K562 (cell line): ENCODE results near the gene GLRX3. TPM values are rescaled to one million over a fixed set of nuclear protein-coding genes. Genes with fewer than 3 reads are reported as not detected.

Source experiments
- ATAC-seq: fragments of 200-7000 bp; cut with Tn5 transposase; 3 replicates; pipeline ENCODE4 v1.9.1; 2020; ENCODE audit warnings: moderate library complexity
- BruUV-seq: library from RNA; stranded (reverse); fragments of 400-500 nt; replicated peaks from 2 replicates; lab custom pipeline; 2021; lab: Mats Ljungman, UMichigan
- CTCF ChIA-PET: fragments of 300-600 bp; formaldehyde crosslinking; extraction: SDS; loops from one replicate; lab custom pipeline; 2021; ENCODE audit warnings: low intra/inter-chr PET ratio; lab: Yijun Ruan, JAX
- POLR2A ChIA-PET: fragments of 300-600, 350-650 bp; sonication (Branson Sonifier 250); formaldehyde crosslinking; extraction: SDS; loops from one replicate; lab custom pipeline; 2021; ENCODE audit warnings: antibody characterized with exemption, inconsistent platforms; lab: Yijun Ruan, JAX
- DNase-seq, 4 experiments: peaks; one replicate each; pipeline versions ENCODE4 v3.0.0 to v3.0.0-alpha.2; 2011 to 2018; ENCODE audit warnings: low spot score in 3 of 4, mixed read lengths in 3 of 4; ENCODE audit errors: extremely low read depth in 1 of 4
- FAIRE-seq: peaks from 2 replicates; lab custom pipeline; 2011; peaks lifted over from hg19 to GRCh38; lab: Jason Lieb, UNC
- H2AFZ ChIP-seq: 2 replicates; pipeline ENCODE4 v1.6.0; 2011; ENCODE audit warnings: low read depth, low read length, control low read depth, inconsistent platforms
- H3K27ac ChIP-seq: fragments of 200-600 bp; 3 replicates; pipeline ENCODE4 v1.8.0; 2011; ENCODE audit warnings: low read depth, mild to moderate bottlenecking, control low read depth, inconsistent platforms, low read length, moderate library complexity, mixed read lengths; ENCODE audit errors: extremely low read depth
- H3K27me3 ChIP-seq, 2 experiments: fragments of 300-600 bp in 1 of 2; 2 replicates in 1 of 2; 3 replicates in 1 of 2; pipeline versions ENCODE4 v1.6.0 to v1.8.0; 2011; ENCODE audit warnings: inconsistent platforms in 2 of 2, low read length in 2 of 2, mild to moderate bottlenecking in 1 of 2, mixed read lengths in 1 of 2, moderate library complexity in 1 of 2; ENCODE audit not compliant: control insufficient read depth in 2 of 2, insufficient read depth in 2 of 2
- H3K36me3 ChIP-seq: fragments of 300-600 bp; 3 replicates; pipeline ENCODE4 v1.8.0; 2011; ENCODE audit warnings: mild to moderate bottlenecking, low read length, inconsistent platforms; ENCODE audit not compliant: control insufficient read depth, insufficient read depth
- H3K4me1 ChIP-seq, 2 experiments: fragments of 200-600 bp in 1 of 2; replicated peaks in 1 of 2; 2 replicates in 1 of 2; 3 replicates in 1 of 2; pipeline versions ENCODE4 v1.5.1 to v1.8.0; 2011; ENCODE audit warnings: inconsistent platforms in 2 of 2, low read length in 2 of 2, mild to moderate bottlenecking in 1 of 2, mixed read lengths in 1 of 2, moderate library complexity in 1 of 2; ENCODE audit not compliant: control insufficient read depth in 2 of 2, insufficient read depth in 2 of 2
- H3K4me2 ChIP-seq: 2 replicates; pipeline ENCODE4 v1.6.1; 2011; ENCODE audit warnings: low read length, control low read depth, inconsistent platforms, mixed read lengths; ENCODE audit not compliant: insufficient read depth
- H3K4me3 ChIP-seq: fragments of 200-600 bp; sonication (generic), shearing (Covaris generic); 2 replicates; pipeline ENCODE4 v1.5.1; 2016; ENCODE audit warnings: control low read depth, inconsistent platforms
- H3K79me2 ChIP-seq: fragments of 200-600 bp; 3 replicates; pipeline ENCODE4 v1.8.0; 2011; ENCODE audit warnings: low read length, inconsistent platforms; ENCODE audit not compliant: control insufficient read depth, insufficient read depth
- H3K9ac ChIP-seq, 2 experiments: 2 replicates each; pipeline versions ENCODE4 v1.6.0 to v1.6.1; 2011; ENCODE audit warnings: low read depth in 2 of 2, low read length in 2 of 2, control low read depth in 1 of 2, inconsistent platforms in 1 of 2, mild to moderate bottlenecking in 1 of 2, mixed read lengths in 1 of 2; ENCODE audit not compliant: insufficient read depth in 1 of 2
- H3K9me1 ChIP-seq: one replicate; pipeline ENCODE4 v1.6.0; 2011; ENCODE audit warnings: inconsistent platforms, mild to moderate bottlenecking, low read length, moderate library complexity; ENCODE audit not compliant: control insufficient read depth, insufficient read depth
- H3K9me3 ChIP-seq: replicated peaks from 2 replicates; pipeline ENCODE4 v1.5.1; 2011; ENCODE audit warnings: low read depth, low read length, inconsistent platforms; ENCODE audit not compliant: control insufficient read depth, insufficient read depth
- H4K20me1 ChIP-seq: replicated peaks from 2 replicates; pipeline ENCODE4 v1.6.1; 2011; ENCODE audit warnings: low read length, inconsistent platforms, mixed read lengths; ENCODE audit not compliant: control insufficient read depth, insufficient read depth
- HMGXB4 ChIP-seq: sonication (generic); formaldehyde crosslinking; IDR thresholded peaks from 2 replicates; pipeline ENCODE4 v1.8.1; 2023; ENCODE audit warnings: mild to moderate bottlenecking, missing genetic modification reagents
- KLF16 ChIP-seq: IDR thresholded peaks from 2 replicates; pipeline ENCODE4 v1.6.1; 2016; ENCODE audit warnings: antibody characterized with exemption
- LEF1 ChIP-seq: fragments of 450-650 bp; IDR thresholded peaks from 2 replicates; pipeline ENCODE4 v1.6.1; 2016; ENCODE audit warnings: mild to moderate bottlenecking
- NKRF ChIP-seq: fragments of 450-650 bp; IDR thresholded peaks from 2 replicates; pipeline ENCODE4 v1.6.1; 2016; ENCODE audit warnings: borderline replicate concordance
- ZNF134 ChIP-seq: fragments of 250-450 bp; sonication (Bioruptor Pico); conservative IDR thresholded peaks from 2 replicates; pipeline ENCODE4 v1.4.0; 2020
- WGBS: fragments of 100-300 bp; shearing (Covaris generic); methylation state at CpG from one replicate; pipeline ENCODE4 v1.1.6; 2016; ENCODE audit warnings: low coverage, mixed read lengths; ENCODE audit not compliant: insufficient coverage; ENCODE audit errors: missing lambda C conversion rate; 5-methylcytosine and 5-hydroxymethylcytosine counted together
- in situ Hi-C: fragments of 300-500 bp; cut with MboI; formaldehyde crosslinking; loops from 4 replicates; pipeline ENCODE4 v1.15.0; 2018; ENCODE audit warnings: inconsistent platforms, mixed read lengths
- intact Hi-C: fragments of 100-400 bp; cut with micrococcal nuclease; formaldehyde crosslinking; loops from 2 replicates; pipeline ENCODE4 v1.14.2; 2022
- polyA plus RNA-seq, 8 experiments: library from polyadenylated mRNA; depleted of rRNA in 4 of 8; stranded (reverse) in 5 of 8; unstranded in 3 of 8; fragments of >200 nt; fragmentation: Nextera tagmentation in 2 of 8; fragmentation: Illumina TruSeq in 1 of 8; extraction: Ambion mirVana in 2 of 8; extraction: Trizol in 1 of 8; gene quantifications; 2 replicates each; pipeline versions ENCODE4 v1.2.1 to v1.2.3, GENCODE V29; 2011 to 2014; ENCODE audit warnings: inconsistent platforms in 1 of 8, missing spikeins in 1 of 8
- total RNA-seq, 7 experiments: library from RNA; depleted of rRNA in 6 of 7; stranded (reverse); fragments of >200 nt in 6 of 7; fragmentation: Illumina TruSeq in 2 of 7; extraction: Trizol in 2 of 7; gene quantifications; 2 replicates each; pipeline versions ENCODE4 v1.2.1 to v1.2.3, GENCODE V29; 2011 to 2021; ENCODE audit warnings: low replicate concordance in 1 of 7
- TF ChIP-seq, protein P1 (sequence below): fragments of 250-450 bp; sonication (Bioruptor Pico); IDR thresholded peaks from 2 replicates; pipeline ENCODE4 v1.5.1; 2021; ENCODE audit warnings: mild to moderate bottlenecking
- TF ChIP-seq, protein P2 (sequence below), 2 experiments: fragments of 450-650 bp in 1 of 2; IDR thresholded peaks; 2 replicates each; pipeline ENCODE4 v1.6.1; 2011 to 2017; ENCODE audit warnings: low read depth in 2 of 2, antibody characterized with exemption in 1 of 2, borderline replicate concordance in 1 of 2, low read length in 1 of 2, mild to moderate bottlenecking in 1 of 2, mixed read lengths in 1 of 2; ENCODE audit not compliant: control insufficient read depth in 1 of 2
- TF ChIP-seq, protein P3 (sequence below): fragments of 450-650 bp; formaldehyde crosslinking; IDR thresholded peaks from 2 replicates; pipeline ENCODE4 v1.4.0; 2020; ENCODE audit warnings: mild to moderate bottlenecking, moderate library complexity

The GLRX3 gene
- total and polyA plus RNA-seq, 9 of the 15 experiments (the other 6 are each of a cell fraction or from before 2014, with no cell fraction given): 115 to 190 (median 169) TPM

DNA sequence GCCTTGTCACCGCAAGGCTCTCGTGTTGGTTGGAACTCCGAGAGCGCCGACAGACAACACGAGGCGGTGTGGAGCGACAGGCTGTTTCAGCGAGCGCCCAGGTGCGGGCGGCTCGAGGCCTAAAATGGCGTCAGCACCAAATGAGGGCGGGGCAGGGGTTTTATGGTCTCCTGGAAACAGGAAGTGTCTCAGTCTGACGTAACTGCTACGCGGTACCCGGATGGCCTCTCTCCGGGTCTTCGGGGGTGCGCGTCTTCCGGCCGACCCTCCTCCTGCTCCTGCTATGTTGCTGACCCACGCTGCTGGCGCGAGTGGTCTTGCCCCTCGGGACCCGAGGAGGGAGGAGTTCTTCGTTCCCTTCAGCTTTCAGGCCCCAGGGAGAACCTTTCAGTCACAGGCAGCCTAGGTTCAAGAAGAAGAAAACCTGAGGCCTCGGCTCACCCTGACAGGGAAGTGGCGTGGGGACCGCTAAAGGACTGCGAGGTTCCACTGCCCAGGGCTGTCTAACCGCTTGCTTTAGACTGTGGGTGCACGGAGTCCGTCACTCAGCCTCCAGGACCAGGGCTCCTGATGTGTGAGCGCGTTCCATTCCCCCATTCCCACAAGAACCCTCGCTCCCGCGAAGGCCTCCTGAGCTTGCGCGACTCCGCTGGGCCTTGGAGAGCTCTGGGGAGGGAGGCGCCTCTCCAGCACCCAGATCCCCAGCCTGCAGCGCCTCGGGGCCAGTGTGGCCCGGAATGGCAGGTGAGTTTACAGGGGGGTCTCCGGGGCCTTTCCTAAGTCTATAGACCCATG lies 77.3 kb downstream of the GLRX3 start:
- 71% methylated on average over 10 of the region's 51 CpGs for WGBS
- Histone ChIP-seq H3K9me3 (no peaks in the 10 kb centered on the region), H3K4me1 (peaks cover 0 to 10% of the 10 kb centered on the region in 2 experiments; a peak in 1 of 5 replicates), H3K27ac (no peak overlapping the region), H3K9me1 (no peaks in the 10 kb centered on the region), H4K20me1 (no peaks in the 10 kb centered on the region), H3K79me2 (no peaks in the 10 kb centered on the region), H3K4me2 (no peak overlapping the region), H3K36me3 (no peaks in the 10 kb centered on the region), H3K9ac (no peak overlapping the region), H3K27me3 (no peaks in the 10 kb centered on the region), H2AFZ (no peak overlapping the region), H3K4me3 (no peak overlapping the region)
- CTCF ChIA-PET: no interaction called here
- FAIRE-seq (no peak), DNase-seq (no peak), ATAC-seq (no peak)
- intact Hi-C loops: no loop called here
- in situ Hi-C loops: no loop called here
- POLR2A ChIA-PET: no interaction called here
- no TSS peak for BruUV-seq
- TF ChIP-seq LEF1: no peak
- no peak for TF ChIP-seq HMGXB4
- TF ChIP-seq KLF16: no peak
- no peak for TF ChIP-seq ZNF134
- TF ChIP-seq, protein P1, sequence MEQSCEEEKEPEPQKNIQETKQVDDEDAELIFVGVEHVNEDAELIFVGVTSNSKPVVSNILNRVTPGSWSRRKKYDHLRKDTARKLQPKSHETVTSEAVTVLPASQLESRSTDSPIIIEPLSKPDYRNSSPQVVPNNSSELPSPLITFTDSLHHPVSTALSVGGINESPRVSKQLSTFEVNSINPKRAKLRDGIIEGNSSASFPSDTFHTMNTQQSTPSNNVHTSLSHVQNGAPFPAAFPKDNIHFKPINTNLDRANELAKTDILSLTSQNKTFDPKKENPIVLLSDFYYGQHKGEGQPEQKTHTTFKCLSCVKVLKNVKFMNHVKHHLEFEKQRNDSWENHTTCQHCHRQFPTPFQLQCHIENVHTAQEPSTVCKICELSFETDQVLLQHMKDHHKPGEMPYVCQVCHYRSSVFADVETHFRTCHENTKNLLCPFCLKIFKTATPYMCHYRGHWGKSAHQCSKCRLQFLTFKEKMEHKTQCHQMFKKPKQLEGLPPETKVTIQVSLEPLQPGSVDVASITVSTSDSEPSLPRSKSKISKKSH (CRISPR knock-in tag): no peak
- TF ChIP-seq, protein P2, sequence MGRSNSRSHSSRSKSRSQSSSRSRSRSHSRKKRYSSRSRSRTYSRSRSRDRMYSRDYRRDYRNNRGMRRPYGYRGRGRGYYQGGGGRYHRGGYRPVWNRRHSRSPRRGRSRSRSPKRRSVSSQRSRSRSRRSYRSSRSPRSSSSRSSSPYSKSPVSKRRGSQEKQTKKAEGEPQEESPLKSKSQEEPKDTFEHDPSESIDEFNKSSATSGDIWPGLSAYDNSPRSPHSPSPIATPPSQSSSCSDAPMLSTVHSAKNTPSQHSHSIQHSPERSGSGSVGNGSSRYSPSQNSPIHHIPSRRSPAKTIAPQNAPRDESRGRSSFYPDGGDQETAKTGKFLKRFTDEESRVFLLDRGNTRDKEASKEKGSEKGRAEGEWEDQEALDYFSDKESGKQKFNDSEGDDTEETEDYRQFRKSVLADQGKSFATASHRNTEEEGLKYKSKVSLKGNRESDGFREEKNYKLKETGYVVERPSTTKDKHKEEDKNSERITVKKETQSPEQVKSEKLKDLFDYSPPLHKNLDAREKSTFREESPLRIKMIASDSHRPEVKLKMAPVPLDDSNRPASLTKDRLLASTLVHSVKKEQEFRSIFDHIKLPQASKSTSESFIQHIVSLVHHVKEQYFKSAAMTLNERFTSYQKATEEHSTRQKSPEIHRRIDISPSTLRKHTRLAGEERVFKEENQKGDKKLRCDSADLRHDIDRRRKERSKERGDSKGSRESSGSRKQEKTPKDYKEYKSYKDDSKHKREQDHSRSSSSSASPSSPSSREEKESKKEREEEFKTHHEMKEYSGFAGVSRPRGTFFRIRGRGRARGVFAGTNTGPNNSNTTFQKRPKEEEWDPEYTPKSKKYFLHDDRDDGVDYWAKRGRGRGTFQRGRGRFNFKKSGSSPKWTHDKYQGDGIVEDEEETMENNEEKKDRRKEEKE (IDR thresholded peaks at IDR 0.05; ENCODE audit: borderline replicate concordance in 1 of 2, control insufficient read depth in 1 of 2, low read depth in 2 of 2, low read length in 1 of 2): no peak
- TF ChIP-seq, protein P3, sequence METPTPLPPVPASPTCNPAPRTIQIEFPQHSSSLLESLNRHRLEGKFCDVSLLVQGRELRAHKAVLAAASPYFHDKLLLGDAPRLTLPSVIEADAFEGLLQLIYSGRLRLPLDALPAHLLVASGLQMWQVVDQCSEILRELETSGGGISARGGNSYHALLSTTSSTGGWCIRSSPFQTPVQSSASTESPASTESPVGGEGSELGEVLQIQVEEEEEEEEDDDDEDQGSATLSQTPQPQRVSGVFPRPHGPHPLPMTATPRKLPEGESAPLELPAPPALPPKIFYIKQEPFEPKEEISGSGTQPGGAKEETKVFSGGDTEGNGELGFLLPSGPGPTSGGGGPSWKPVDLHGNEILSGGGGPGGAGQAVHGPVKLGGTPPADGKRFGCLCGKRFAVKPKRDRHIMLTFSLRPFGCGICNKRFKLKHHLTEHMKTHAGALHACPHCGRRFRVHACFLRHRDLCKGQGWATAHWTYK (CRISPR knock-in tag): no peak
- TF ChIP-seq NKRF: no peak
